HG03571 (cell line): Measurements from ENCODE around the gene CYP4F8.
"Not testable (repeated sequence)": the region's sequence is repeated elsewhere in the genome, so short reads cannot be mapped to it uniquely, and the experiment has no call there.

Source experiments
- ATAC-seq: cut with Tn5 transposase; IDR thresholded peaks from one replicate; pipeline ENCODE4 v1.9.1; 2021; ENCODE audit not compliant: unreplicated experiment

Gene CYP4F8

DNA sequence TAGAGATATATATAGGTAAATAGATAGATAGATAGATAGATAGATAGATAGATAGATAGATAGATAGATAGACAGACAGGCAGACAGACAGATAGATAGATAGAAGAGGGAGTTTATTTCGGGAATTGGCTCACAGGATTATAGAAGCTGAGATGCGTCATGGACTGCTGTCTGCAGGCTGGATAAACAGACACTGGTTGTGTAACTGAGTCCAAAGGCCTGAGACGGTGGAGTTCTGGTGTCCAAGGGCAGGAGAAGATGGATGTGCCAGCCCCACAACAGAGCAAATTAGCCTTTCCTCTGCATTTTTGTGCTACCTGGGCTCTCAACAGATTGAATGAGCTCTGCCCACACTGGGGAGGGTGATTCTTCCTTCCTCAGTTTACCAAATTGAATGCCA is 28.4 kb downstream of the CYP4F8 start:
- ATAC-seq, result no peak

DNA sequence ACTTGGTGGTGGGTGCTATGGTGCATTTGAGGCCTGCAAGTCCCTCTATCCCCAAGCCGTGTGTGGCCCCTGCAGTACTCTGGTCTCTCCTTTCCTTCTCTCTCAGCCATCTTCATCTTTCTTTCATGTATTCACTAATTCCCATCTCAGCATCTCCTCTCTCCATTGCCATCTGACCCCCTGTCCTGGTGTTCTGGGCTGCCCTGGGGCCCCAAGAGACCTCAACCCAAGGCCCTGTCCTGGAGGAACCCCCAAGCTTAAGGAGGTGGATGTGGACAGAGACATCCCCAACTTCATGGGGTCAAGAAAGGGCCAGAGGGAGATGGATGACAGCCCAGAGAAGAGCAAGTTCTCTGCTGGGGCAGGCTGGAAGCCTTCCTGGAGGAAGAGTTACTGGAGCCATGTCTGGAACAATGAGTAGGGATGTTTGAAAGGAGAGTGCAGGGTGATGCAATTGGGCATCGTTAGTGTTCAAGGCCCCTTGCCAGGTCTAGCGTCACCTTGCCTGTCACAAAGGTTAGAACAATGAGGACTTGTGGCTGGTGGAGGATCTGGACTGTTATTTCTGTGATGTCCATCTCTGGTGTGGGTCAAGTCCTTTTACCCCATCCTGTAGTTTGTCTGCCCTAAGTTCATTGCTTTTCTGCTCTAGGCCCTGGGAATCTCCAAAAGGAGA is 29.2 kb downstream of the CYP4F8 start:
- ATAC-seq, result no peak

DNA sequence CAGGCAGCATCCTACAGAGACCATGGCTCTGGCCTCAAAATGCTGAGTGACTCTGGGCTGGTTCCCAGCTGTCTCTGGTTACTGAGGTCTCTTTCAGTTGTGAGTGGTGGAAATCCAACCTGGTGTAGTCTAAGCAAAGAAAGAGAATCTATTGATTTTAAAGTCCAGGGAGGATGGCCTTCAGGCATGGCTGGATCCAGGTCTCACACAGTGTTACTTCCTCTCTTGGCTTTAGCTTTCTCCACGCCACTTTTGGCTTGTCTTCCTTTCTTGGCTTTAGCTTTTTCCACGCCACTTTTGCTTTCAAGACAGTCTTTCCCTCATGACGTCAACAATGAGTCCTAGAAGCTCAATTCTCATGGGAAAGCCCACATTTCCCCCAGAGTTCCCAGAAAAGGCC is 29.8 kb downstream of the CYP4F8 start:
- ATAC-seq, result no peak

DNA sequence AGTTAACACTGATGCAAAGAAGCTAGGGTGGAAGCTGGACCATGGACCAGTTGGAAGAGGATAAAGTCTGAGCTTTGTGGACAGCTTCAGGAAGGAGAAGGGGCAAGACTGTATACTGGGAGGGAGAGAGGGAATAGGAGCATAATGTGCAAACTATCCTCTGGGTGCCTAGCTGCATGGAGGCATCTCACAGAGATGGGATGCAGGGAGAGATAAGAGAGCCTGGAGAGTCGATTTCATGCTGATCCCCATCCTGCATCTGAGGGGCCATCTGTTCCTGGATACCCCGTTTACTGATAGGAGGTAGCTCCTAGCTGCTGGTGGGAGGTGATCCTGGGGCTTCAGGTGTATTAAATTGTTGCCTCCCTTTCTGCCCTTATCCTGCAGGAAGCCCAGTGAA is 34.5 kb downstream of the CYP4F8 start:
- no peak for ATAC-seq

DNA sequence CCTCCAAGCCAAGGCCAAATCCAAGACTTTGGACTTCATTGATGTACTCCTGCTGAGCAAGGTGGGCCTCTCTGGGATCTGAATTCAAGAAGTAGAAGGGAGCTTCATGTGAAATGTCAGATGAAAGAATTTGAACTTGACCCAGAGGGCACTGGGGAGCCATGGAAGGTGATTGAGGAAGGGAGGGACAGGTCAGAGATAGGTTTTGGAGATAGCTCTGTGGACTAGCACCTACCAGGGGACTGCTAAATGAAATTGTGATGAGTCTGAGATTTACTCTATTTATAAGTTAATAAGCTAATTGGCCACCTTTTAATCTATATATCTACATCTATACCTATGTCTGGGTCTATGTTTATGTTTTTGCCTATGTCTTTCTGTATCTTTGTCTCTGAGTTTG is 35.1 kb downstream of the CYP4F8 start:
- not testable (repeated sequence) for ATAC-seq

DNA sequence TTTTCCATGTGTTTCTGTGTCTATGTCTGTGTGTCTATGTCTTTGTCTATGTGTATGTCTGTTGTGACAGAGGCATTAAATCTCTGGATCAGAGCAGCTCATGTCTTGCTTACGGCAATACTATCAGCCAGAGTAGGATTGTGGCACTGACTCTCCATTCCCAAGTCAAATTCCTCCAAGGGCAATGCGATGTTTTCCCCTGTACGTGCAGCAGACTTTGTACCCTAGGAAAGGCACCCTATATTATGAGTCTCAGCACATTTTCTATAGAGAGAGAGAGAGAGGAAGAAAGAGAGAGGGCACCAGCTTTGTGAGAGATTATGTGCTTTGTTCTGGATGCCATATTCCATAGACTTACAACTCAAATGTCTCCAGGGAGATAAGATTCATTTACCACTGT is 36.8 kb downstream of the CYP4F8 start:
- ATAC-seq, result no peak

DNA sequence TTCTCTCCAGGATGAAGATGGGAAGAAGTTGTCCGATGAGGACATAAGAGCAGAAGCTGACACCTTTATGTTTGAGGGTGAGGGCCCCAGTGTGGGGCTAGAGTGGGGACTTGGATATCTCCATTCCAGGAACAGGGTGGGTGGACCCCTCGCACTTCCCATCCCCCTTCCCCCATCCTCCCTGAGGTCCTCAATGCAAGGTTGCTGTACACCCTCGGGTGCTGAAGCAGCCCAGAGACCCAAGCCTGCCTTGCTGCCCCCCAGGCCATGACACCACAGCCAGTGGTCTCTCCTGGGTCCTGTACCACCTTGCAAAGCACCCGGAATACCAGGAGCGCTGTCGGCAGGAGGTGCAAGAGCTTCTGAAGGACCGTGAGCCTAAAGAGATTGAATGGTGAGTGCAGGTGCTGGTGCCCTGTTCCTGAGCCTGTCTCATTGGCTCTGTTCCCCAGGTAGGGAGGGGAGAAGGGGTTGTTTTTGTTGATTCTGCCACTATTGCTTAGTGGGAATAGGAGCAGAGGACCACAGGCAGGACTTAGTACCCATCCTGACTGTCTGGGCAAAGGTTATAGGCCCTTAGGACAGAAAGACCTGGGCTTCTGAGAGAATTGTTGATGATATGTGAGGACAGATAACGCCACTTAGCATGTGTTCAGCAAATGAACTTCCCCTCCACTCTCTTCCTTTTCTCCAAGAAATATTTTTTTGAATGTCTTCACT is 37.7 kb downstream of the CYP4F8 start:
- no peak for ATAC-seq

DNA sequence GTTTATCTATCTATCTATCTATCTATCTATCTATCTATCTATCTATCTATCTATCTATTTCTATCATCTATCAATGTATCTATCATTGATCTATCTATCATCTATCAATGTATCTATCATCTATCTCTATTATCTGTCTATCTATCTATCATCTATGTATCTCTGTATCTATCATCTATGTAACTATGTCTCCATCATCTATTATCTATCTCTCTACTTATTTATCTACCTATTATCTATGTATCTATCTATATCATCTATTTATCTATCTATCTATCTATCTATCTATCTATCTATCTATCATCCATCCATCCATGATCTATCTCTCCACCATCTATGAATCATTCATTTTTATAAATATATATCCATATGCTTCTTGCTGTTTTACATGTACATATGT is 41.4 kb downstream of the CYP4F8 start:
- no peak for ATAC-seq

DNA sequence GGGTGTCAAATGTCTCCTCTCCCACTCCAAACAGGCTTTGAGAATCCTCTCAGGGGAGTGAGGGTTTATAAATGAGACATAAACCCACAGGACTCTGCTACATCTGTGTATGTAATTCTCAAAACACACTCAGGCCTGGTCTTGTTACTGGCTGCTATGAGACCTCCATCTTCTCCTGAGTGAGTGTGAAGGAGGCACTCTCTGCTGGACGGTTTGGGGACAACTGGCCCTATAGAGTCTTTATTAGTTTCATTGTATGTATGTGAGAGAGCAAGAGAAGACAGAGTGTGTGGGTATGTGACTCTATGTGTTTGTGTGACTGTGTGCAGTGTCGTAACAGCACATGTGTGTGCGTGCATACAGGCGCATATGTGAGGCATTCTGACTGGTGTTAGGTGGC is 48.2 kb downstream of the CYP4F8 start:
- ATAC-seq, result no peak

DNA sequence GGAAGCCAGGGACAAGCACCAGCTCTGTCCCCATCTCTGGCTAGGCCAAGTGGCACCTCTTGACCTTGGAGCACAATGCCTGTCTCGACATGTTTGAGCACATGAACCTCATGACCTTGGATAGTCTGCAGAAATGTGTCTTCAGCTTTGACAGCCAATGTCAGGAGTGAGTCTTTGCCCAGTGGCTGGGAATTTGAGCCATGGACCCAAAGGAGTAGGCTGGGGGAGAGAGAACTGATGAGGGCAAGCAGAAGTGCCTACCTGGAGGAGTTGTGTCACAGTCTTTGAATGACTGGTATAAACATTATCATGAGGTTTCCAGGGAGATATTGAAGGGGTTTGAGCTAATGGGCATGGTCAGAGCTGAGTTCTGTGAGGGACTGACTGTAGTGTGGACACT is 51.2 kb downstream of the CYP4F8 start:
- no peak for ATAC-seq

DNA sequence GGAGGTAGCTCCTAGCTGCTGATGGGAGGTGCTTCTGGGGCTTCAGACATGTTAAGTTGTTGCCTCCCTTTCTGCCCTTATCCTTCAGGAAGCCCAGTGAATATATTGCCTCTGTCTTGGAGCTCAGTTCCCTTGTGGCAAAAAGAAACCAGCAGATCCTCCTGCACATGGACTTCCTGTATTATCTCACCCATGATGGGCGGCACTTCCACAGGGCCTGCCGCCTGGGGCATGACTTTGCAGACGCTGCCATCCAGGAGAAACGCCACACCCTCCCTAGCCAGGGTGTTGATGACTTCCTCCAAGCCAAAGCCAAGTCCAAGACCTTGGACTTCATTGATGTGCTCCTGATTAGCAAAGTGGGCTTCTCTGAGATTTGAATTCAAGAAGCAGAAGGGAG is 51.9 kb downstream of the CYP4F8 start:
- no peak for ATAC-seq

DNA sequence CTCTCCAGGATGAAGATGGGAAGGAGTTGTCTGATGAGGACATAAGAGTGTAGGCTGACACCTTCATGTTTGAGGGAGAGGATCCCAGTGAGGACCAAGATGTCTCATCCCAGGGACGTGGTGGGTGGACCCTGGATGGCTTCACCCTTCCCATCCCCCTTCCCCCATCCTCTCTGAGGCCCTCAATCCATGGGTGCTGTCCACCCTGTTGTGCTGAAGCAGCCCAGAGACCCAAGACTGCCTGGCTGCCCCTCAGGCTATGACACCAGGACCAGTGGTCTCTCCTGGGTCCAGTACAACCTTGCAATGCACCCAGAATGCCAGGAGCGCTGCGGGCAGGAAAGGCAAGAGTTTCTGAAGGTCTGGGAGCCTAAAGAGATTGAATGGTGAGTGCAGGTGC is 54.4 kb downstream of the CYP4F8 start:
- ATAC-seq, result no peak

DNA sequence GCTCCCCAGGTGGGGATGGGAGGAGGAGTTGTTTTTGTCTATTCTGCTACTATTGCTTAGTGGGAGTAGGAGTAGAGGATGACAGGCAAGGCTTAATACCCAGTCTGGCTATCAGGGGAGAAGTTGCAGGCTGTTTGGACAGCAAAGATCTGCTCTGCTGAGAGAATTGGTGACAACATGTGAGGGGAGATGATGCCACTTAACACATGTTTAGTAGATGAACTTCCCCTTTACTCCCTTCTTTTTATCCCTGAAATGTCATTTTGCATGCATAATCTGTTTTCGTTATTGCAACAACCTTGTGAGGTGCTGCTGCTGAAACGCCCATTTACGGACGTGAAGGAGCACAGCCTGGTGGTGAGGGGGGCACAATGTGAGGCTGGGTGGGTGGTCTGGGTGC is 54.9 kb downstream of the CYP4F8 start:
- ATAC-seq, result no peak

DNA sequence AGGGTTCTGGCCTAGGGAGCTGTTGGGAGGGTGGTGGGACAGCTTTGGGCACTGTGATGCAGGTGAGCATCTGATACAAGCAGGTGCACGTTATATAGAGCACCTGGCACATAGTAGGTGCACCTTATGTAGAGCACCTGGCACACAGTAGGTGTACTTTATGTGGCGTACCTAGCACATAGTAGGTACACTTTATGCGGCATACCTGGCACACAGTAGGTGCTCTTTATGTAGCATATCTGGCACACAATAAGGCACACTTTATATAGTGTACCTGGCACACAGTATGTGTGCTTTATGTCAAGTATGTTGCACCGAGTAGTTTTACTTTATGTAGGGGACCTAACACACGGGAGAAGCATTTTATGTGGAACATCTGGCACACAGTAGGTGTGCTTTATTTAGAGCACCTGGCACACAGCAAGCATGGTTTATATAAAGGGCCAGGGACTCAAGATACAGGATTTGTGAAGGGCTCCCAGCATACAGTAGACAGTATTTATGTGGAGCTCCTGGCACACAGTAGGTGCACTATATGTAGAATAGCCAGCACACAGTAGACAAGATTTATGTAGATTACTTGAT is 56.3 kb downstream of the CYP4F8 start:
- ATAC-seq, result no peak

DNA sequence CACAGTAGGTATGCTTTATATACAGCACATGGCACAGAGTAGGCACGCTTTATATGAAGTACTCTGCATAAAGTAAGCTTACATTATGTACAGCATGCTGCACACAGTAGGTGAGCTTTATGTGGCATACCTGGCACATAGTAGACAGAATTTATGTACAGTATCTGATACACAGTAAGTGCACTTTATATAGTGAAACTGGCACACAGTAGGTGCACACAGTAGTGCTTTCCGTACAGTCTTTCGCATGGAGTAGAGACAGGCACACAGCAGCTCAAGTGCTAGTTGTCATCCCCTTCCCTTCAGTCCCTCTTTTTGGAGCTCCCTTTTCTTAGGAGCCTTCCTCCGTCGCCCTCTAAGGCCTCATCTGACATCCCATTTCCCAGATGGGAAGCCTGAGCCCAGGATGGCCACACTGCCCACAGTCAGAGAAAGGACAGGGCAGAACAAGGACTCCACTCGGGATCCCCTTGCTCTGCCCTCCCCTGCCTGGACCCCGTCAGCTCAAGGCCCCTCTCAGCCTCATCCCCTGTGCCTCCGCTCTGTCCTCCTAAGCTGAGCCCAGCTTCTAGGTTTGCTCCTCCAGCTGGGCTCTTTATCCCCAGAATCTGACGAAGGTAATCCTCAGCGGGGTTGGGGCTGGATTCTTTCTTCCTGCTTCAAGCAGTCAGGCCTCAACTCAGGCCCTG is 57.0 kb downstream of the CYP4F8 start:
- no peak for ATAC-seq

DNA sequence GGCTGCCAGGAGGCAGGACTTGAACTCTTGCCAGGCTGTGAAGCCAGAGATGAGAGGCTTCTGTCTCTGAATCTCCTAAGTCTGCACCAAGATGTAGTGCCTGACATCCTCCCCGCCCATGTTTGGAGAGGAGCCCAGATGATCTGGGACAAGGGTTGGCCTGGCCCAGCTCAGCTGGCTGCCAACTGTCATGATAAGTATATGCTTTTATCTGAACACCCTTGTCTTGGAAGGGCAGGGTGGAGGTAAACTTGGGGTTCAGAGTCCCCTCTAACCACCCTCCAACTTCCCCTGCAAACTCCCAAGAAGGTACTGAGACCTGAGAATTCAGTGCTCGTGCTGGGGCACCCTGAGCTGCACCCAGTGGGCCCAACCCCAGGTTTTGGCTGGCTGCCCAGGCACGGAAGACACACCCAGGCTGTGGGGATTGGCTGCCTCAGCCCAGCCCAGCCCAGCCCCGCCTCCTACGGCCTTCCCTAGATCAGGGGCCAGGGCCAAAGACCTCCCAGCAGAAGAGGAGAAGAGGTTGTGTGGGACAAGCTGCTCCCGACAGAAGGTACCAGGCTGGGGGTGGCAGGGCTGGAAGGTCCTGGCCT is 57.7 kb downstream of the CYP4F8 start, which contains the start of gene CYP4F12:
Gene CYP4F12, plus strand, starts transcription at position 508 of the 596 bp plus-strand sequence. CDS start 443 bp downstream, outside the sequence.
- no peak for ATAC-seq

DNA sequence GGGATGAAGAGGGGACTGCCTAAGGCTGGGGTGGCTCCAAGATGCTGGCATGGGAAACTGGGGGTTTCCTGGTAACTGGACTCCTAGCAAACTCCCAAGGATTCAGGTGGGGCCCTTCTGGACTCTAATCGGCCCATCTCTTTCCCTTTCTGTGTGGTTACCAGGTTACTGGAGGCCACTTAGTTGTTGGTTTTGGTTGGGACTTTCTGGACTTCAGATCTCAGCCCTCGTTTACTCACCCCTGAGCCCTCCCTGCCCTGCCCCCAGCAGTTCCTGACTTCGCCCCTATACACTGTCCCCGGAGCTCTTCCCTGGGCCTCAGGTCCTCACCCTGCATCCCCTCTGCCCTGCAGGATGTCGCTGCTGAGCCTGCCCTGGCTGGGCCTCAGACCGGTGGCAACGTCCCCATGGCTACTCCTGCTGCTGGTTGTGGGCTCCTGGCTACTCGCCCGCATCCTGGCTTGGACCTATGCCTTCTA is 58.2 kb downstream of the CYP4F8 start:
- ATAC-seq, result no peak

DNA sequence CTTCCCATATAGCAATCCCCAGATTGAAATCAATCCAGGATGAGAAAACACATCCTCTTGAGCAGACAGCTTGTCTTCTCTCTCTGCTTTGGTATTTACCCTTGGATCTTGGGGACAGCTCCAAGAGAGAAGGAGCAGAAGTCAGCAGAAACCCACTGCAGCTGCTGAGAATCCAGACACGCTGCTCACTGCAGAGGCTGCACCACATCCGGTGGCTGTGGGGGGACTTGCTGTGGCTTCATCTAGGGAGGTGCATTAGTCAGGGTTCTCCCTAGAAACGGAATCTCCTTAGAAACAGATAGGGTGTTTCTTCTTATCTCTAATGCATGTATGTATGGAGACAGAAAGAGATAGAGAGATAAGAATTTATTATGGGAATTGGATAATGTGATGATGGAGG is 60.5 kb downstream of the CYP4F8 start:
- no peak for ATAC-seq

DNA sequence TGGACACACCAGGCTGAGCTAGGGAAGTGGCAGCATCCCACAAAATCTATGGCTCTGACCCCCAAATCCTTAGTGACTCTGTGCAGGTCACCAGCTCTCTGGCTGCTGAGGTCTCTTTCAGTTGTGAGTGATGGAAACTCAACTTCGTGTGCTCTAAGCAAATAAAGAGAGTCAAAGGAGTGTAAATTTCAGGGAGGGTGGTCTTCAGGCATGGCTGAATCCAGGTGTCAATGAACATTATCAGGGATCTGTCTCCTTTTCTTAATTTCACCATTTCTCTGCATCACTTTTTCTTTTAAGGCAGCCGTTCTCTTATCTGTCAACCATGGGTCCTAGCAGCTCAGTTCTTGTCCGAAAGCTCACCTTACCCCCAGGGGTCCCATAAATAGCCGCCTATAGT is 64.1 kb downstream of the CYP4F8 start:
- no peak for ATAC-seq

DNA sequence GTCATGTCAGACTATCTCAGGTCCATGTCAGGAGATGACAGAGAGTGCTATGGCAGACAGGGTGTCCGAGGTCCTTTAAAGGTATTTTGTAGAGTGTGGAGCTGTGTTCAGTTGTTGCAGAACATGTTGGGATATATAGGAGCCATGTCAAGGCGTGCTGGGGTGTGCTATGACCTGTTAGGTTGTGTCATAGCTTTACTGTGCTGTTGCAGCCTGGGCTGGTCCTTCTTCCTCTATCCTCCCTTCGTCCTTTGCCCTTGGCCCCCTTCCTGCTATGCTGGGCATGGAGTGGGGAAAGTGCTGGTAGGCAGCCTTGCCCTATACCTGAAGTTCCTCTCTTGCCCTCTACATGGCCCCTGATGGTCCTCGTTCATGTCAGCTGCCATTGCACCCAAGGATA is 64.8 kb downstream of the CYP4F8 start:
- not testable (repeated sequence) for ATAC-seq
